Activated CD4-positive, alpha-beta T cell treated with anti-CD3 and anti-CD28 coated beads for 36 hours (primary cell): Measurements from ENCODE around the gene PRKCZ. TPM values are rescaled to one million over a fixed set of nuclear protein-coding genes. Genes with fewer than 3 reads are reported as not detected.

Experiments
- ATAC-seq: fragments of 200-7000 bp; cut with Tn5 transposase; one replicate; pipeline ENCODE4 v1.10.0; 2021; ENCODE audit warnings: mild to moderate bottlenecking, moderate library complexity
- CTCF ChIA-PET: fragments of 350-600 bp; sonication (Branson Sonifier 250); formaldehyde crosslinking; loops from one replicate; lab custom pipeline; 2021; ENCODE audit warnings: antibody characterized with exemption; lab: Charles Lee
- POLR2A ChIA-PET: fragments of 350-600 bp; sonication (Branson Sonifier 250); formaldehyde crosslinking; loops from one replicate; lab custom pipeline; 2021; ENCODE audit warnings: antibody characterized with exemption, inconsistent platforms; lab: Charles Lee
- DNase-seq: peaks from one replicate; pipeline ENCODE4 v3.0.0-alpha.2; 2020
- H3K27ac Mint-ChIP-seq: one replicate; pipeline ENCODE4 v1.8.0; 2021; ENCODE audit warnings: mixed read lengths
- H3K27me3 Mint-ChIP-seq: one replicate; pipeline ENCODE4 v1.8.0; 2021; ENCODE audit warnings: mixed read lengths
- H3K36me3 Mint-ChIP-seq: one replicate; pipeline ENCODE4 v1.8.0; 2021; ENCODE audit warnings: low read depth, mixed read lengths
- H3K4me1 Mint-ChIP-seq: one replicate; pipeline ENCODE4 v1.8.0; 2021; ENCODE audit warnings: mixed read lengths
- H3K4me3 Mint-ChIP-seq: one replicate; pipeline ENCODE4 v1.8.0; 2021; ENCODE audit warnings: mild to moderate bottlenecking, moderate library complexity, mixed read lengths
- H3K9me3 Mint-ChIP-seq: one replicate; pipeline ENCODE4 v1.8.0; 2021; ENCODE audit warnings: low read depth, mixed read lengths
- intact Hi-C, 2 experiments: fragments of 100-400 bp; cut with DNase I in 1 of 2; cut with micrococcal nuclease in 1 of 2; formaldehyde crosslinking; loops; one replicate each; pipeline versions ENCODE4 v1.14.2 to v1.15.1; 2022 to 2024; cut with DNase I, micrococcal nuclease
- total RNA-seq, 2 experiments: library from RNA; stranded (reverse); gene quantifications; one replicate each; pipeline ENCODE4 v1.2.3, GENCODE V29; 2021

The PRKCZ gene
- total RNA-seq, 2 experiments from 2014 or later = 9.8 to 10.9 TPM

- peaks cover 50% of the 10 kb centered on the region for H3K27me3 Mint-ChIP-seq
- no peak for DNase-seq
- no peak for ATAC-seq
- ChIA-PET CTCF (interaction anchor here (0.9 kb wide), 1 partner anchor 26 kb away, joined by 3 read pairs; no protein-coding TSS in a partner anchor), POLR2A (interaction anchor here (0.6 to 0.8 kb wide), 2 partner anchors 9 to 339 kb away, joined by 4 read pairs; no protein-coding TSS in a partner anchor)
- no peaks in the 10 kb centered on the region for H3K9me3 Mint-ChIP-seq
- peak overlapping the region; percentile 35 for H3K4me3 Mint-ChIP-seq
- peaks cover 5% of the 10 kb centered on the region for H3K4me1 Mint-ChIP-seq
- intact Hi-C loops = no loop called here
- no peaks in the 10 kb centered on the region for H3K36me3 Mint-ChIP-seq
- no peak overlapping the region for H3K27ac Mint-ChIP-seq
Observed at GRCh38 chr1:2018217-2019171, 31.7 kb upstream of the PRKCZ start.

DNA sequence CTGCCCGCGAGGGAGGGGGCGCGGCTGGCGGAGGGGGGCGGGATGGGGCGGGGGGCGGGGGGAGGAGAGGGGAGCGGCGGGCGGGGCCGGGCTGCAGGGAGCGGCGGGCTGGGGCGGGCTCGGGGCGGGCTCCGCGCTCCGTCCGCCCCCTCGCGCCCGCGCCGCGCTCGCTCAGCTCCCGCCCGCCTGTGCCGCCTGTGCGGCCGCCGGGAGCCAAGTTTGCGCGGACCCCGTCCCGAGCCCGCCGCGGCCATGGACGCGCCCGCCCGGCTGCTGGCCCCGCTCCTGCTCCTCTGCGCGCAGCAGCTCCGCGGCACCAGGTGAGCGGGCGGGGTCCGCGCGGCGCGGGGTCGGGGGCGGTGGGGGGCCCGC, 31.1 kb upstream of the PRKCZ start, which contains the start of gene GABRD:
Gene GABRD, plus strand, starts transcription at position 174 of the 372 bp plus-strand sequence. Its CDS starts 79 bp downstream, at position 253.
- intact Hi-C loops = no loop called here
- ATAC-seq = peak; percentile 79
- ChIA-PET CTCF (interaction anchor here (0.9 kb wide), 1 partner anchor 26 kb away, joined by 3 read pairs; no protein-coding TSS in a partner anchor), POLR2A (interaction anchor here (0.8 kb wide), 1 partner anchor 10 kb away, joined by 4 read pairs; no protein-coding TSS in a partner anchor)
- peak; percentile 58 for DNase-seq
- H3K4me1 Mint-ChIP-seq = peaks cover 5% of the 10 kb centered on the region
- peak within 1 kb of the TSS; percentile 35 for H3K4me3 Mint-ChIP-seq
- no peaks in the 10 kb centered on the region for H3K9me3 Mint-ChIP-seq
- peaks cover 52% of the 10 kb centered on the region for H3K27me3 Mint-ChIP-seq
- no peaks in the 10 kb centered on the region for H3K36me3 Mint-ChIP-seq
- H3K27ac Mint-ChIP-seq = no peak within 1 kb of the TSS

- Mint-ChIP-seq H3K27me3 (peaks cover 49% of the 10 kb centered on the region), H3K36me3 (no peaks in the 10 kb centered on the region), H3K9me3 (no peaks in the 10 kb centered on the region), H3K27ac (no peak overlapping the region), H3K4me3 (no peak overlapping the region), H3K4me1 (peaks cover 5% of the 10 kb centered on the region)
- POLR2A ChIA-PET = no interaction called here
- intact Hi-C loops = no loop called here
- no peak for ATAC-seq
- CTCF ChIA-PET = no interaction called here
- peak; percentile 28 for DNase-seq
Observed at GRCh38 chr1:2019571-2020309, 30.5 kb upstream of the PRKCZ start.

- ATAC-seq (no peak), DNase-seq (no peak)
- Mint-ChIP-seq H3K27me3 (peaks cover 47% of the 10 kb centered on the region), H3K4me1 (peaks cover 5% of the 10 kb centered on the region), H3K27ac (no peak overlapping the region), H3K36me3 (no peaks in the 10 kb centered on the region), H3K9me3 (no peaks in the 10 kb centered on the region), H3K4me3 (no peak overlapping the region)
- CTCF ChIA-PET = no interaction called here
- intact Hi-C loops = no loop called here
- POLR2A ChIA-PET = no interaction called here
Observed at GRCh38 chr1:2020310-2020655, 29.9 kb upstream of the PRKCZ start.

GRCh38 chr1:2021550-2021949, 28.7 kb upstream of the PRKCZ start:
- peaks cover 40% of the 10 kb centered on the region for H3K27me3 Mint-ChIP-seq
- peaks cover 7% of the 10 kb centered on the region for H3K4me1 Mint-ChIP-seq
- no peak for ATAC-seq
- ChIA-PET POLR2A (no interaction called here), CTCF (interaction anchor here (1.2 kb wide), 1 partner anchor 28 kb away, joined by 4 read pairs; no protein-coding TSS in a partner anchor)
- H3K36me3 Mint-ChIP-seq = no peaks in the 10 kb centered on the region
- intact Hi-C loops = no loop called here
- no peak overlapping the region for H3K27ac Mint-ChIP-seq
- DNase-seq = no peak
- no peak overlapping the region for H3K4me3 Mint-ChIP-seq
- H3K9me3 Mint-ChIP-seq = no peaks in the 10 kb centered on the region

GRCh38 chr1:2022063-2022770, 28.0 kb upstream of the PRKCZ start:
- no peak for DNase-seq
- Mint-ChIP-seq H3K4me1 (peaks cover 7% of the 10 kb centered on the region), H3K36me3 (no peaks in the 10 kb centered on the region), H3K27me3 (peaks cover 36% of the 10 kb centered on the region), H3K27ac (no peak overlapping the region), H3K4me3 (no peak overlapping the region), H3K9me3 (no peaks in the 10 kb centered on the region)
- POLR2A ChIA-PET = no interaction called here
- CTCF ChIA-PET = interaction anchor here (1.2 kb wide), 1 partner anchor 27 kb away, joined by 4 read pairs; no protein-coding TSS in a partner anchor
- intact Hi-C loops = no loop called here
- no peak for ATAC-seq

GRCh38 chr1:2023187-2023586, 27.0 kb upstream of the PRKCZ start:
- Mint-ChIP-seq H3K9me3 (no peaks in the 10 kb centered on the region), H3K36me3 (no peaks in the 10 kb centered on the region), H3K27ac (no peak overlapping the region), H3K4me1 (peaks cover 7% of the 10 kb centered on the region), H3K27me3 (peaks cover 30% of the 10 kb centered on the region), H3K4me3 (no peak overlapping the region)
- POLR2A ChIA-PET = no interaction called here
- intact Hi-C loops = no loop called here
- CTCF ChIA-PET = no interaction called here
- ATAC-seq (no peak), DNase-seq (no peak)

- no peak overlapping the region for H3K4me3 Mint-ChIP-seq
- ChIA-PET POLR2A (no interaction called here), CTCF (interaction anchor here (1.3 kb wide), 1 partner anchor 20 kb away, joined by 3 read pairs; no protein-coding TSS in a partner anchor)
- no peaks in the 10 kb centered on the region for H3K9me3 Mint-ChIP-seq
- DNase-seq (no peak), ATAC-seq (no peak)
- H3K36me3 Mint-ChIP-seq = no peaks in the 10 kb centered on the region
- intact Hi-C loops = no loop called here
- H3K27ac Mint-ChIP-seq = no peak overlapping the region
- H3K4me1 Mint-ChIP-seq = peaks cover 4% of the 10 kb centered on the region
- H3K27me3 Mint-ChIP-seq = peaks cover 26% of the 10 kb centered on the region
Observed at GRCh38 chr1:2024451-2024850, 25.8 kb upstream of the PRKCZ start.

- Mint-ChIP-seq H3K4me1 (peaks cover 4% of the 10 kb centered on the region), H3K4me3 (no peak overlapping the region), H3K36me3 (no peaks in the 10 kb centered on the region), H3K27ac (no peak overlapping the region), H3K9me3 (no peaks in the 10 kb centered on the region), H3K27me3 (peaks cover 26% of the 10 kb centered on the region)
- intact Hi-C loops = no loop called here
- DNase-seq = no peak
- ChIA-PET POLR2A (no interaction called here), CTCF (interaction anchor here (1.3 kb wide), 1 partner anchor 19 kb away, joined by 3 read pairs; no protein-coding TSS in a partner anchor)
- ATAC-seq = no peak
Observed at GRCh38 chr1:2024887-2025286, 25.3 kb upstream of the PRKCZ start.

DNA sequence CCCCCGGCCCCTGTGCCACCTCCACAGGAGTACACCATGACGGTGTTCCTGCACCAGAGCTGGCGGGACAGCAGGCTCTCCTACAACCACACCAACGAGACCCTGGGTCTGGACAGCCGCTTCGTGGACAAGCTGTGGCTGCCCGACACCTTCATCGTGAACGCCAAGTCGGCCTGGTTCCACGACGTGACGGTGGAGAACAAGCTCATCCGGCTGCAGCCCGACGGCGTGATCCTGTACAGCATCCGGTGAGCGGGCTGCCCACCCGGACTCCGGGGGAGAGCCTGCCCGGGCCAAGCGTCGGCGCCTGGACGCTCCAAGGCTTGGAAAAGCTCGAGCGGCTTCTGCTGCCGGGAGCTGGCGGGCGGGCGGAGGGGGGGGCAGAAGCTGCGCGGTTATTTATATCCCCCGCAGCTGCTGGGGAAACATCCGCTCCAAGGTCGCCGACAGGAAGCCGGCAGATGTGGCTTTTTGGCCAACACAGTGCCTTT, 24.7 kb upstream of the PRKCZ start:
- peak; percentile 40 for DNase-seq
- intact Hi-C loops = no loop called here
- Mint-ChIP-seq H3K36me3 (no peaks in the 10 kb centered on the region), H3K9me3 (no peaks in the 10 kb centered on the region), H3K27ac (no peak overlapping the region), H3K27me3 (peaks cover 22% of the 10 kb centered on the region), H3K4me1 (peaks cover 3% of the 10 kb centered on the region), H3K4me3 (no peak overlapping the region)
- CTCF ChIA-PET = interaction anchor here (0.9 to 1.3 kb wide), 2 partner anchors 19 to 230 kb away, joined by 3 read pairs; no protein-coding TSS in a partner anchor
- POLR2A ChIA-PET = no interaction called here
- peak; percentile 33 for ATAC-seq
